SKM-1 treated with dmso at 0.1 percent for 144 hours (cell line): Measurements from ENCODE around the gene SLC25A15.
"Not testable (repeated sequence)": the region's sequence is repeated elsewhere in the genome, so short reads cannot be mapped to it uniquely, and the experiment has no call there.

ENCODE experiments used
- DNase-seq: peaks from one replicate; lab custom pipeline; 2025; ENCODE audit not compliant: unreplicated experiment; lab: John Stamatoyannopoulos, UW

The SLC25A15 gene

GRCh38 chr13:40812724-40813445, 23.5 kb downstream of the SLC25A15 start:
- DNase-seq = no peak

DNA sequence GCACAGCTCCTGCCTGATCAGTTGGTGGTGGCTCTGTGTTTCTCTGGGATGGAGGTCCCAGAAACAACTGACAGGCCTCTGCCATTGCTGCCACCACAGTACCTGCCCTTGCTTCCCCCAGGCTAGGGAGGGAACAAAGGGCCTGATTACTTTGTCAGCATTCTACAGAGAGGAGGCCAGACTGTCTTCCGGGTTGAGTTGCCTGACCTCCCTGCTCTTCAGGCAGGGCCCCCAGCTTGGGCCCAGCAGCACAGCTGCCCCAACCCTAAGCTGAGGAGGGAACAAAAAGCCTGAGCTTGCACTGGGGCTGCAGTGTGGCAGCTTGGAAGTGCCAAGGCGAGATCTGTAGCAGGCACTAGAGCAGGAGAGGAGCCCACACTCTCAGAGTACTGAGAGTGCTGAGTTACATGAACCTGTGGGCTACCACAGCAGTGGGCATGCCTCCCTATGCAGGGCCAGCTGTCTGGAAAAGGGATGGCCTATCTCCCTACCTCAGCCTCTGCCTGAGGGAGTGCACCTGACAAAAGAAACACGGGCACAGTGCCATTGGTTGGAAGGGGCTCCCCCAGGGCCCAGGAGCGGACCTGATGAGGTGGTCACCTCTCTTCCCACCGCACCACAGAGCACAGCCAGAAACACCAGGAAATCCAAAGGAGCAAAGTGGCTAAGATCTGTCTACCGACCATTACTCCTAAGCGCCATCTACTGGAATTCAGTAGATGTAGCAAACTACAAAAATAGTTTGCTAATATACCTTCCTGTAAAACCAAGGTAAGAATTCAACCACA, 24.4 kb downstream of the SLC25A15 start:
- DNase-seq = peak; percentile 31

DNA sequence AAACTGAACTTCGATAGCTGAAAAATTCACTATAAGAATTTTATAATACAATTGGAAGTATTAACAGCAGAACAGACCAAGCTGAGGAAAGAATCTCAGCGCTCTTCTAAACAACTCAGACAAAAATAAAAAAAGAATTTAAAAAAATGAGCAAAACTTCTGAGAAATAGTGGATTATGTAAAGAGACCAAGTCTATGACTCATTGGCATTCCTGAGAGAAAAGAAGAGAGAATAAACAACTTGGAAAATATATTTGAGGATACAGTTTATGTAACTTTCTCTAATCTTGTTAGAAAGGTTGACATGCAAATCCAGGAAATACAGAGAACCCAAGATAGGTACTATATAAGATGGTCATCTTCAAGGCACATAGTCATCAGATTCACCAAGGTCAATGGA, 25.4 kb downstream of the SLC25A15 start:
- no peak for DNase-seq

GRCh38 chr13:40818926-40819325, 29.5 kb downstream of the SLC25A15 start:
- no peak for DNase-seq

DNA sequence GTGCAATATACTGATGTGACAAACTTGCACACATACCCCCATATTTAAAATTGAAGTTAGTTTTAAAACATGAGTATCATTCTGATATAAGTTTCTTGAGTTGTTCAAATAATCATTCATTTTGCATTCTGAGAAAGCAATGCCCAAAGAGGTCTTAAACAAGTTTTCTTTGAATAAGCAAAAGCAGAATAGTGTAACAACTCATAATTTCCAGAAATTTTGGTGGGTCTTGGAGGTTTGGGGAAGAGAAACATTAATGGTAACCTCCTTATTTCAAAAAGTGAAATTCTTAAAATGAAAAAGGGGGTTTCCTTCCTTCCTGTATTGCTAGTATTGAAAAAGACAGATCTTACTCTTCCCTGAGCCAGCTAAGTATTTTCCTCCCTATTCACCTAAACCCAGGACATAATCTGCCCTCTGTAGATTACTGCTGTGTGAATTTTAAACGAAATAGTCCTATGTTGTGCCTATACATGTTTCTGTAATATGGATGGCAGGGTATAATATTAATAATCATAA, 30.4 kb downstream of the SLC25A15 start:
- DNase-seq = no peak

- not testable (repeated sequence) for DNase-seq
Observed at GRCh38 chr13:40839725-40840124, 50.3 kb downstream of the SLC25A15 start.

DNA sequence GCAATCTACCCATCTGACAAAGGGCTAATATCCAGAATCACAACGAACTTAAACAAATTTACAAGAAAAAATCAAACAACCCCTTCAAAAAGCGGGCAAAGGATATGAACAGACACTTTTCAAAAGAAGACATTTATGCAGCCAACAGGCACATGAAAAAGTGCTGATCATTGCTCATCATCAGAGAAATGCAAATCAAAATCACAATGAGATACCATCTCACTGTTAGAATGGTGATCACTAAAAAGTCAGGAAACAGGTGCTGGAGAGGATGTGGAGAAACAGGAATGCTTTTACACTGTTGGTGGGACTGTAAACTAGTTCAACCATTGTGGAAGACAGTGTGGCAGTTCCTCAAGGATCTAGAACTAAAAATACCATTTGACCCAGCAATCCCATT, 51.5 kb downstream of the SLC25A15 start:
- DNase-seq = not testable (repeated sequence)
